Parathyroid adenoma (tissue), 2 donors: Measurements from ENCODE around the gene TIAM2.

Experiments used
- H2AFZ ChIP-seq: fragments of 300-600 bp; sonication (generic); one replicate; pipeline ENCODE4 v1.7.0; 2017; ENCODE audit warnings: antibody characterized with exemption, mild to moderate bottlenecking
- H3K27ac ChIP-seq: fragments of 300-600 bp; sonication (generic); one replicate; pipeline ENCODE4 v1.7.0; 2017
- H3K27me3 ChIP-seq: fragments of 300-600 bp; sonication (generic); one replicate; pipeline ENCODE4 v1.7.0; 2017; ENCODE audit warnings: low read length; ENCODE audit not compliant: control insufficient read depth, insufficient read depth
- H3K36me3 ChIP-seq: fragments of 300-600 bp; sonication (generic); one replicate; pipeline ENCODE4 v1.7.0; 2017; ENCODE audit warnings: low read length; ENCODE audit not compliant: control insufficient read depth, insufficient read depth
- H3K4me1 ChIP-seq: fragments of 300-600 bp; sonication (generic); one replicate; pipeline ENCODE4 v1.7.0; 2017; ENCODE audit warnings: control low read depth
- H3K4me2 ChIP-seq: fragments of 300-600 bp; sonication (generic); one replicate; pipeline ENCODE4 v1.7.0; 2017; ENCODE audit warnings: low read length
- H3K4me3 ChIP-seq: fragments of 300-600 bp; sonication (generic); one replicate; pipeline ENCODE4 v1.7.0; 2017; ENCODE audit warnings: low read depth, low read length
- H3K79me2 ChIP-seq: fragments of 300-600 bp; sonication (generic); one replicate; pipeline ENCODE4 v1.7.0; 2017; ENCODE audit warnings: control low read depth
- H3K9ac ChIP-seq: fragments of 300-600 bp; sonication (generic); one replicate; pipeline ENCODE4 v1.7.0; 2017; ENCODE audit warnings: mild to moderate bottlenecking
- H3K9me3 ChIP-seq: fragments of 300-600 bp; sonication (generic); one replicate; pipeline ENCODE4 v1.7.0; 2017; ENCODE audit warnings: low read length; ENCODE audit not compliant: control insufficient read depth
- TF ChIP-seq, protein P1 (sequence below): fragments of 300-600 bp; sonication (generic); IDR thresholded peaks from one replicate; pipeline ENCODE4 v1.7.0; 2017; ENCODE audit warnings: antibody characterized with exemption, mild to moderate bottlenecking
- donor health status: primary hyperparathyroidism.

Gene TIAM2

GRCh38 chr6:155128977-155129376 is 133.9 kb downstream of the TIAM2 start:
- Histone ChIP-seq H3K4me1 (no peaks in the 10 kb centered on the region), H3K27ac (no peak overlapping the region), H3K9ac (no peak overlapping the region), H3K27me3 (no peaks in the 10 kb centered on the region), H3K4me3 (no peak overlapping the region), H3K36me3 (no peaks in the 10 kb centered on the region), H3K9me3 (no peaks in the 10 kb centered on the region), H3K4me2 (no peak overlapping the region), H2AFZ (no peak overlapping the region), H3K79me2 (no peaks in the 10 kb centered on the region)
- TF ChIP-seq, protein P1, sequence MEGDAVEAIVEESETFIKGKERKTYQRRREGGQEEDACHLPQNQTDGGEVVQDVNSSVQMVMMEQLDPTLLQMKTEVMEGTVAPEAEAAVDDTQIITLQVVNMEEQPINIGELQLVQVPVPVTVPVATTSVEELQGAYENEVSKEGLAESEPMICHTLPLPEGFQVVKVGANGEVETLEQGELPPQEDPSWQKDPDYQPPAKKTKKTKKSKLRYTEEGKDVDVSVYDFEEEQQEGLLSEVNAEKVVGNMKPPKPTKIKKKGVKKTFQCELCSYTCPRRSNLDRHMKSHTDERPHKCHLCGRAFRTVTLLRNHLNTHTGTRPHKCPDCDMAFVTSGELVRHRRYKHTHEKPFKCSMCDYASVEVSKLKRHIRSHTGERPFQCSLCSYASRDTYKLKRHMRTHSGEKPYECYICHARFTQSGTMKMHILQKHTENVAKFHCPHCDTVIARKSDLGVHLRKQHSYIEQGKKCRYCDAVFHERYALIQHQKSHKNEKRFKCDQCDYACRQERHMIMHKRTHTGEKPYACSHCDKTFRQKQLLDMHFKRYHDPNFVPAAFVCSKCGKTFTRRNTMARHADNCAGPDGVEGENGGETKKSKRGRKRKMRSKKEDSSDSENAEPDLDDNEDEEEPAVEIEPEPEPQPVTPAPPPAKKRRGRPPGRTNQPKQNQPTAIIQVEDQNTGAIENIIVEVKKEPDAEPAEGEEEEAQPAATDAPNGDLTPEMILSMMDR = no peak

DNA sequence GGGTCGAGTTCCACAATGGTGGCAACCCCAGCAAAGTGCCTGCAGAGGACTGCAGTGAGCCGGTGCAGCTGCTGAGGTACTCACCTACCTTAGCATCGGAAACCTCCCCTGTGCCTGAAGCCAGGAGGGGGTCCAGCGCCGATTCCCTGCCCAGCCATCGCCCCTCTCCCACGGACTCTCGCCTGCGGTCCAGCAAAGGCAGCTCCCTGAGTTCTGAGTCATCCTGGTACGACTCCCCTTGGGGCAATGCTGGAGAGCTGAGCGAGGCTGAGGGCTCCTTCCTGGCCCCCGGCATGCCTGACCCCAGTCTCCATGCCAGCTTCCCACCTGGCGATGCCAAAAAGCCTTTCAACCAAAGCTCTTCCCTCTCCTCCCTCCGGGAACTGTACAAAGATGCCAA is 134.6 kb downstream of the TIAM2 start:
- Histone ChIP-seq H3K36me3 (no peaks in the 10 kb centered on the region), H3K27me3 (no peaks in the 10 kb centered on the region), H2AFZ (no peak overlapping the region), H3K4me3 (no peak overlapping the region), H3K9ac (no peak overlapping the region), H3K4me2 (no peak overlapping the region), H3K4me1 (no peaks in the 10 kb centered on the region), H3K27ac (no peak overlapping the region), H3K79me2 (no peaks in the 10 kb centered on the region), H3K9me3 (no peaks in the 10 kb centered on the region)
- TF ChIP-seq, protein P1 = no peak

GRCh38 chr6:155130161-155130853 is 135.2 kb downstream of the TIAM2 start:
- H3K9me3 ChIP-seq = no peaks in the 10 kb centered on the region
- no peak overlapping the region for H3K4me3 ChIP-seq
- H3K79me2 ChIP-seq = no peaks in the 10 kb centered on the region
- H3K36me3 ChIP-seq = no peaks in the 10 kb centered on the region
- no peak overlapping the region for H2AFZ ChIP-seq
- H3K27ac ChIP-seq = no peak overlapping the region
- H3K9ac ChIP-seq = no peak overlapping the region
- no peak overlapping the region for H3K4me2 ChIP-seq
- no peaks in the 10 kb centered on the region for H3K27me3 ChIP-seq
- no peaks in the 10 kb centered on the region for H3K4me1 ChIP-seq
- TF ChIP-seq, protein P1 = no peak

GRCh38 chr6:155132617-155133016 is 137.5 kb downstream of the TIAM2 start:
- Histone ChIP-seq H3K27ac (no peak overlapping the region), H3K4me2 (no peak overlapping the region), H2AFZ (no peak overlapping the region), H3K4me3 (no peak overlapping the region), H3K79me2 (no peaks in the 10 kb centered on the region), H3K9me3 (no peaks in the 10 kb centered on the region), H3K4me1 (no peaks in the 10 kb centered on the region), H3K36me3 (no peaks in the 10 kb centered on the region), H3K27me3 (no peaks in the 10 kb centered on the region), H3K9ac (no peak overlapping the region)
- TF ChIP-seq, protein P1 = no peak

- H3K27me3 ChIP-seq = no peaks in the 10 kb centered on the region
- no peaks in the 10 kb centered on the region for H3K9me3 ChIP-seq
- H3K4me2 ChIP-seq = no peak overlapping the region
- no peaks in the 10 kb centered on the region for H3K36me3 ChIP-seq
- no peaks in the 10 kb centered on the region for H3K4me1 ChIP-seq
- H3K9ac ChIP-seq = no peak overlapping the region
- no peak overlapping the region for H3K27ac ChIP-seq
- no peak overlapping the region for H2AFZ ChIP-seq
- no peak overlapping the region for H3K4me3 ChIP-seq
- no peaks in the 10 kb centered on the region for H3K79me2 ChIP-seq
- TF ChIP-seq, protein P1 = no peak
These were observed 145.9 kb downstream of the TIAM2 start for GRCh38 chr6:155141002-155141401.
